Nephron (organoid): ENCODE data around the gene DLK2.
"Not testable (repeated sequence)": the region's sequence is repeated elsewhere in the genome, so short reads cannot be mapped to it uniquely, and the experiment has no call there.

Experiments used
- H3K27ac Mint-ChIP-seq, 3 experiments: 2 replicates each; pipeline ENCODE4 v1.8.0; 2020; ENCODE audit warnings: mixed read lengths in 3 of 3, mild to moderate bottlenecking in 2 of 3, moderate library complexity in 1 of 3
- H3K27me3 Mint-ChIP-seq: 2 replicates; pipeline ENCODE4 v1.8.0; 2021; ENCODE audit warnings: low read depth, mild to moderate bottlenecking, moderate library complexity, mixed read lengths
- H3K36me3 Mint-ChIP-seq: 2 replicates; pipeline ENCODE4 v1.8.0; 2020; ENCODE audit warnings: low read depth, mixed read lengths
- H3K4me1 Mint-ChIP-seq: 2 replicates; pipeline ENCODE4 v1.8.0; 2020; ENCODE audit warnings: mixed read lengths
- H3K4me3 Mint-ChIP-seq, 3 experiments: 2 replicates each; pipeline ENCODE4 v1.8.0; 2020; ENCODE audit warnings: mild to moderate bottlenecking in 3 of 3, mixed read lengths in 3 of 3, moderate library complexity in 2 of 3
- H3K9me3 Mint-ChIP-seq: 2 replicates; pipeline ENCODE4 v1.8.0; 2020; ENCODE audit warnings: mixed read lengths
- CTCF ChIP-seq, 3 experiments: fragments of 200-600 bp; sonication (generic); IDR thresholded peaks; one replicate each; pipeline ENCODE4 v1.5.0; 2021; ENCODE audit warnings: antibody characterized with exemption in 3 of 3; ENCODE audit not compliant: unreplicated experiment in 3 of 3

DLK2 gene

DNA sequence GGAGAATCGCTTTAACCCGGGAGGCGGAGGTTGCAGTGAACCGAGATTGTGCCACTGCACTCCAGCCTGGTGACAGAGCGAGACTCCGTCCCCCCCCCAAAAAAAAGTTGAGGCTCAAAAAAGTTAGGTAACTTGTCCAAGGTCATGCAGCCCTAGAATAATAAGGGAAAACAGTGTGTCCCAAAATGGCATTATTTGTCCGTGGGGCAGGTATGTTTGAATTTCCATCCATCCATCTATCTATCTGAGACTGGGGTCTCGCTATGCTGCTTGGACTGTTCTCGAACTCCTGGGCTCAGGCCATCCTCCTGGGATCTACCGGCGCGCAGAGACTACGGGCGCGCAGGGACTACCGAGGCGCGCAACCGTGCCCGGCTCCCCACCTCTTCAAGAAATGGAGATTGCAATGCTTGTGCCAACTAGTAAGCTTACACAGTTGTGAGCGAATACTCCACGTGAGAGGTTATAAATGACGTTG is 28.4 kb downstream of the DLK2 start:
- Mint-ChIP-seq H3K27ac (peak overlapping the region; percentile 96 to 99 (median 96)), H3K4me1 (peaks cover 19% of the 10 kb centered on the region), H3K27me3 (no peaks in the 10 kb centered on the region), H3K4me3 (peak overlapping the region; percentile 95 to 99 (median 96)), H3K9me3 (peaks cover 10% of the 10 kb centered on the region), H3K36me3 (peaks cover 5% of the 10 kb centered on the region)
- TF ChIP-seq CTCF (IDR thresholded peaks at IDR 0.05; ENCODE audit: unreplicated experiment in 3 of 3), result no peak

- Mint-ChIP-seq H3K4me1 (peaks cover 19% of the 10 kb centered on the region), H3K9me3 (peaks cover 10% of the 10 kb centered on the region)
- H3K4me3 Mint-ChIP-seq, H3K36me3 Mint-ChIP-seq, H3K27me3 Mint-ChIP-seq, H3K27ac Mint-ChIP-seq: not testable (repeated sequence)
Observed at GRCh38 chr6:43425083-43425482, 30.3 kb downstream of the DLK2 start.

DNA sequence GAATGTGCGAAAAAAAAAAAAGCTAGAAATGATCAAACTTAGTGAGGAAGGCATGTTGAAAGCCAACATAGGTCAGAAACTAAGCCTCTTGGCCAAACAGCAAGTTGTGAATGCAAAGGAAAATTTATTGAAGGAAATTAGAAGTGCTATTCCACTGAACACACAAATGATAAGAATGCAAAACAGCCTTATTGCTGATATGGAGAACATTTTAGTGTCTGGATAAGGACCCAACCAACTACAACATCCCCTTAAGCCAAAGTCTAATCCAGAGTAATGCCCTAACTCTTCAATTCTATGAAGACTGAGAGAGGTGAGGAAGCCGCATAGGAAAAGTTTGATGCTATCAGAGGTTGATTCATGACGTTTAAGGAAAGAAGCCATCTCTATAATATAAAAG is 33.5 kb downstream of the DLK2 start:
- TF ChIP-seq CTCF (IDR thresholded peaks at IDR 0.05; ENCODE audit: unreplicated experiment in 3 of 3), result no peak
- Mint-ChIP-seq H3K4me1 (no peaks in the 10 kb centered on the region), H3K4me3 (no peak overlapping the region), H3K36me3 (no peaks in the 10 kb centered on the region), H3K9me3 (peaks cover 9% of the 10 kb centered on the region), H3K27me3 (peaks cover 17% of the 10 kb centered on the region), H3K27ac (no peak overlapping the region)

DNA sequence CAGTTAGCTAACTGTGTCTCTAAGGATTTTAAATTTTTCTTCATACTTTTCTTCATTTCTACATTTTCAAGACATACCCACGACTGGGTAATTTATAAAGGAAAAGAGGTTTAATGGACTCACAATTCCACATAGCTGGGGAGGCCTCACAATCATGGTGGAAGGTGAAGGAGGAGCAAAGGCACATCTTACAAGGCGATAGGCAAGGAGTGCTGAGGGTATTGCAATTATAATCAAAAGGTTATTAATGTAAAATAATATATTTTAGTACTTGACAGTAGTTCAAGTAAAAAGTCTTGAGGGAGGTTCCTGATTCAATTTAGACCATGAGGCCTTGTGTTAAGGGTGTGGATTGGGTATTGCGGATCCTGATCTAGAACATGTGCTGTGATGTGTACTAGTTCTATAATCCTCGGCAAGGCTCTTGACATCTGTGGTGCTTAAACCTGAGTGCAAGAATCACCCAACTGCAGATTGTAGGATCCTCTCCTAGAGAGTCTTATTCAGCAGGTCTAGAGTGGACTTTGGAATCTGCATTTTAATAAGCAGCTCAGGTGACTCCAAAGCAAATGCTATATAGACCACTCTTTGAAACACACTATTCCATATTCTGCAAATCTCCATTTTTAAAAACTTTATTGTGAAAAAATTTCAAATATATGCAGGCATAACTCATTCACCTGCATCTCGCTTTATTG is 35.2 kb downstream of the DLK2 start:
- Mint-ChIP-seq H3K27me3 (peaks cover 27% of the 10 kb centered on the region), H3K4me1 (no peaks in the 10 kb centered on the region), H3K36me3 (no peaks in the 10 kb centered on the region), H3K27ac (no peak overlapping the region), H3K9me3 (peaks cover 2% of the 10 kb centered on the region), H3K4me3 (no peak overlapping the region)
- no peak for TF ChIP-seq CTCF (IDR thresholded peaks at IDR 0.05; ENCODE audit: unreplicated experiment in 3 of 3)

DNA sequence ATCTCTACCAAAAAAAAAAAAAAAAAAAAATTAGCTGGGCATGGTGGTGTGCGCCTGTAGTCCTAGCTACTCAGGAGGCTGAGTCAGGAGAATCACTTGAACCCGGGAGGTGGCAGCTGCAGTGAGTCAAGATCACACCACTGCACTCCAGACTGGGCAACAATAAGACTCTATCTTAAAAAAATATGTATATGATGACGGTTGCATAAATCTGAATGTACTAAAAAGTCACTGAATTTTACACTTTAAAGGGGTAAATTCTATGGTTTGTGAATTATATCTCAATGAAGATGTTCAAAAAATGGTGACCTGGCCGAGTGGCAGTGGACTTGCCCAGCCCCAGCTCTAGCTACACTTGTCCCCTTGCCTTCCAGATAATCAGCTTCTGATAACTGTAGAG is 38.4 kb downstream of the DLK2 start:
- peaks cover 2% of the 10 kb centered on the region for H3K9me3 Mint-ChIP-seq

GRCh38 chr6:43415275-43415674 is 40.1 kb downstream of the DLK2 start:
- peaks cover 41% of the 10 kb centered on the region for H3K27me3 Mint-ChIP-seq
- H3K27ac Mint-ChIP-seq, H3K9me3 Mint-ChIP-seq, H3K4me1 Mint-ChIP-seq, H3K4me3 Mint-ChIP-seq, H3K36me3 Mint-ChIP-seq: not testable (repeated sequence)

More for the DNA sequence above, 38.4 kb downstream of the DLK2 start:
- H3K4me3 Mint-ChIP-seq, result no peak overlapping the region
- no peaks in the 10 kb centered on the region for H3K4me1 Mint-ChIP-seq
- peaks cover 41% of the 10 kb centered on the region for H3K27me3 Mint-ChIP-seq
- no peak for TF ChIP-seq CTCF (IDR thresholded peaks at IDR 0.05; ENCODE audit: unreplicated experiment in 3 of 3)
- no peak overlapping the region for H3K27ac Mint-ChIP-seq
- H3K36me3 Mint-ChIP-seq, result no peaks in the 10 kb centered on the region

GRCh38 chr6:43413002-43413401 is 42.3 kb downstream of the DLK2 start:
- H3K4me1 Mint-ChIP-seq, result no peaks in the 10 kb centered on the region
- no peaks in the 10 kb centered on the region for H3K36me3 Mint-ChIP-seq

More at GRCh38 chr6:43413002-43413401, 42.3 kb downstream of the DLK2 start:
- no peak for TF ChIP-seq CTCF (IDR thresholded peaks at IDR 0.05; ENCODE audit: unreplicated experiment in 3 of 3)
- Mint-ChIP-seq H3K9me3 (no peaks in the 10 kb centered on the region), H3K27ac (no peak overlapping the region), H3K27me3 (peaks cover 39% of the 10 kb centered on the region), H3K4me3 (no peak overlapping the region)
